Measurements from ENCODE around the gene PITPNC1. TPM values are rescaled to one million over a fixed set of nuclear protein-coding genes. Genes with fewer than 3 reads are reported as not detected.

PITPNC1 gene
- total and polyA plus RNA-seq, 2 of the 13 experiments (the other 11 are each of a cell fraction or from before 2014, with no cell fraction given) = 4.1 to 5.7 TPM

GRCh38 chr17:67366193-67367157, 10.6 kb upstream of the PITPNC1 start, which contains the start of gene PSMD12 (continued):
- TF ChIP-seq ZBTB2 (CRISPR knock-in tag; IDR thresholded peaks at IDR 0.05; ENCODE audit: low read depth) = peak; percentile 70; the same call in 1 of the 2 replicates
- peak; percentile 100 for TF ChIP-seq ZFX (CRISPR knock-in tag; IDR thresholded peaks at IDR 0.05; ENCODE audit: low read depth)
- peak; percentile 74; the same call in 1 of the 2 replicates for TF ChIP-seq STAT5B (CRISPR knock-in tag; IDR thresholded peaks at IDR 0.05)
- peak; percentile 98 for TF ChIP-seq TMF1 (CRISPR knock-in tag; IDR thresholded peaks at IDR 0.05; ENCODE audit: low read depth)
- peak; percentile 98 for TF ChIP-seq ZNF350 (CRISPR knock-in tag; IDR thresholded peaks at IDR 0.05; ENCODE audit: borderline replicate concordance, low read depth)
- peak; percentile 64; the same call in 1 of the 2 replicates for TF ChIP-seq HOXA5 (CRISPR knock-in tag; IDR thresholded peaks at IDR 0.05)
- TF ChIP-seq, protein P1, sequence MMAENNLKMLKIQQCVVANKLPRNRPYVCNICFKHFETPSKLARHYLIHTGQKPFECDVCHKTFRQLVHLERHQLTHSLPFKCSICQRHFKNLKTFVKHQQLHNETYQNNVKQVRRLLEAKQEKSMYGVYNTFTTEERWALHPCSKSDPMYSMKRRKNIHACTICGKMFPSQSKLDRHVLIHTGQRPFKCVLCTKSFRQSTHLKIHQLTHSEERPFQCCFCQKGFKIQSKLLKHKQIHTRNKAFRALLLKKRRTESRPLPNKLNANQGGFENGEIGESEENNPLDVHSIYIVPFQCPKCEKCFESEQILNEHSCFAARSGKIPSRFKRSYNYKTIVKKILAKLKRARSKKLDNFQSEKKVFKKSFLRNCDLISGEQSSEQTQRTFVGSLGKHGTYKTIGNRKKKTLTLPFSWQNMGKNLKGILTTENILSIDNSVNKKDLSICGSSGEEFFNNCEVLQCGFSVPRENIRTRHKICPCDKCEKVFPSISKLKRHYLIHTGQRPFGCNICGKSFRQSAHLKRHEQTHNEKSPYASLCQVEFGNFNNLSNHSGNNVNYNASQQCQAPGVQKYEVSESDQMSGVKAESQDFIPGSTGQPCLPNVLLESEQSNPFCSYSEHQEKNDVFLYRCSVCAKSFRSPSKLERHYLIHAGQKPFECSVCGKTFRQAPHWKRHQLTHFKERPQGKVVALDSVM (CRISPR knock-in tag; IDR thresholded peaks at IDR 0.05) = peak; percentile 81
- peak; percentile 94 for TF ChIP-seq ZSCAN31 (CRISPR knock-in tag; IDR thresholded peaks at IDR 0.05; ENCODE audit: low read depth)
- TF ChIP-seq, protein P2, sequence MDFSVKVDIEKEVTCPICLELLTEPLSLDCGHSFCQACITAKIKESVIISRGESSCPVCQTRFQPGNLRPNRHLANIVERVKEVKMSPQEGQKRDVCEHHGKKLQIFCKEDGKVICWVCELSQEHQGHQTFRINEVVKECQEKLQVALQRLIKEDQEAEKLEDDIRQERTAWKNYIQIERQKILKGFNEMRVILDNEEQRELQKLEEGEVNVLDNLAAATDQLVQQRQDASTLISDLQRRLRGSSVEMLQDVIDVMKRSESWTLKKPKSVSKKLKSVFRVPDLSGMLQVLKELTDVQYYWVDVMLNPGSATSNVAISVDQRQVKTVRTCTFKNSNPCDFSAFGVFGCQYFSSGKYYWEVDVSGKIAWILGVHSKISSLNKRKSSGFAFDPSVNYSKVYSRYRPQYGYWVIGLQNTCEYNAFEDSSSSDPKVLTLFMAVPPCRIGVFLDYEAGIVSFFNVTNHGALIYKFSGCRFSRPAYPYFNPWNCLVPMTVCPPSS (IDR thresholded peaks at IDR 0.05) = no peak
- TF ChIP-seq, protein P3, sequence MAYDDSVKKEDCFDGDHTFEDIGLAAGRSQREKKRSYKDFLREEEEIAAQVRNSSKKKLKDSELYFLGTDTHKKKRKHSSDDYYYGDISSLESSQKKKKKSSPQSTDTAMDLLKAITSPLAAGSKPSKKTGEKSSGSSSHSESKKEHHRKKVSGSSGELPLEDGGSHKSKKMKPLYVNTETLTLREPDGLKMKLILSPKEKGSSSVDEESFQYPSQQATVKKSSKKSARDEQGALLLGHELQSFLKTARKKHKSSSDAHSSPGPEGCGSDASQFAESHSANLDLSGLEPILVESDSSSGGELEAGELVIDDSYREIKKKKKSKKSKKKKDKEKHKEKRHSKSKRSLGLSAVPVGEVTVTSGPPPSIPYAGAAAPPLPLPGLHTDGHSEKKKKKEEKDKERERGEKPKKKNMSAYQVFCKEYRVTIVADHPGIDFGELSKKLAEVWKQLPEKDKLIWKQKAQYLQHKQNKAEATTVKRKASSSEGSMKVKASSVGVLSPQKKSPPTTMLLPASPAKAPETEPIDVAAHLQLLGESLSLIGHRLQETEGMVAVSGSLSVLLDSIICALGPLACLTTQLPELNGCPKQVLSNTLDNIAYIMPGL (CRISPR knock-in tag; IDR thresholded peaks at IDR 0.05; ENCODE audit: borderline replicate concordance in 1 of 2, low read depth in 1 of 2) = peak; percentile 96 to 98
- TF ChIP-seq ZNF251 (CRISPR knock-in tag; IDR thresholded peaks at IDR 0.05) = 0 out of 2 replicates have a peak, but pooled peaks have one; percentile 39
- TF ChIP-seq, protein P4, sequence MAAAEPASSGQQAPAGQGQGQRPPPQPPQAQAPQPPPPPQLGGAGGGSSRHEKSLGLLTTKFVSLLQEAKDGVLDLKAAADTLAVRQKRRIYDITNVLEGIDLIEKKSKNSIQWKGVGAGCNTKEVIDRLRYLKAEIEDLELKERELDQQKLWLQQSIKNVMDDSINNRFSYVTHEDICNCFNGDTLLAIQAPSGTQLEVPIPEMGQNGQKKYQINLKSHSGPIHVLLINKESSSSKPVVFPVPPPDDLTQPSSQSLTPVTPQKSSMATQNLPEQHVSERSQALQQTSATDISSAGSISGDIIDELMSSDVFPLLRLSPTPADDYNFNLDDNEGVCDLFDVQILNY (CRISPR knock-in tag; conservative IDR thresholded peaks at IDR 0.05) = 0 out of 2 replicates have a peak, but pooled peaks have one; percentile 29
- TF ChIP-seq, protein P5, sequence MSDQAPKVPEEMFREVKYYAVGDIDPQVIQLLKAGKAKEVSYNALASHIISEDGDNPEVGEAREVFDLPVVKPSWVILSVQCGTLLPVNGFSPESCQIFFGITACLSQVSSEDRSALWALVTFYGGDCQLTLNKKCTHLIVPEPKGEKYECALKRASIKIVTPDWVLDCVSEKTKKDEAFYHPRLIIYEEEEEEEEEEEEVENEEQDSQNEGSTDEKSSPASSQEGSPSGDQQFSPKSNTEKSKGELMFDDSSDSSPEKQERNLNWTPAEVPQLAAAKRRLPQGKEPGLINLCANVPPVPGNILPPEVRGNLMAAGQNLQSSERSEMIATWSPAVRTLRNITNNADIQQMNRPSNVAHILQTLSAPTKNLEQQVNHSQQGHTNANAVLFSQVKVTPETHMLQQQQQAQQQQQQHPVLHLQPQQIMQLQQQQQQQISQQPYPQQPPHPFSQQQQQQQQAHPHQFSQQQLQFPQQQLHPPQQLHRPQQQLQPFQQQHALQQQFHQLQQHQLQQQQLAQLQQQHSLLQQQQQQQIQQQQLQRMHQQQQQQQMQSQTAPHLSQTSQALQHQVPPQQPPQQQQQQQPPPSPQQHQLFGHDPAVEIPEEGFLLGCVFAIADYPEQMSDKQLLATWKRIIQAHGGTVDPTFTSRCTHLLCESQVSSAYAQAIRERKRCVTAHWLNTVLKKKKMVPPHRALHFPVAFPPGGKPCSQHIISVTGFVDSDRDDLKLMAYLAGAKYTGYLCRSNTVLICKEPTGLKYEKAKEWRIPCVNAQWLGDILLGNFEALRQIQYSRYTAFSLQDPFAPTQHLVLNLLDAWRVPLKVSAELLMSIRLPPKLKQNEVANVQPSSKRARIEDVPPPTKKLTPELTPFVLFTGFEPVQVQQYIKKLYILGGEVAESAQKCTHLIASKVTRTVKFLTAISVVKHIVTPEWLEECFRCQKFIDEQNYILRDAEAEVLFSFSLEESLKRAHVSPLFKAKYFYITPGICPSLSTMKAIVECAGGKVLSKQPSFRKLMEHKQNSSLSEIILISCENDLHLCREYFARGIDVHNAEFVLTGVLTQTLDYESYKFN (CRISPR knock-in tag; conservative IDR thresholded peaks at IDR 0.05) = peak; percentile 69
- no peak for TF ChIP-seq ZNF451 (CRISPR knock-in tag; IDR thresholded peaks at IDR 0.05)
- TF ChIP-seq KAT7 (CRISPR knock-in tag; IDR thresholded peaks at IDR 0.05; ENCODE audit: borderline replicate concordance) = peak; percentile 99
